OCI-LY7 (cell line): ENCODE results near the gene COPS3.

Experiments
- EZH2phosphoT487 ChIP-seq: fragments of 200-600 bp; sonication (generic); IDR thresholded peaks from 2 replicates; pipeline ENCODE4 v1.6.1; 2018; ENCODE audit warnings: low read depth, borderline replicate concordance, mild to moderate bottlenecking, mixed run types, antibody characterized with exemption, low read length, moderate library complexity, mixed read lengths
- TF ChIP-seq, protein P1 (sequence below): fragments of 200-600 bp; sonication (generic); conservative IDR thresholded peaks from 2 replicates; pipeline ENCODE4 v1.5.1; 2014; ENCODE audit warnings: mild to moderate bottlenecking, antibody characterized with exemption, low read length, moderate library complexity, mixed read lengths

DNA sequence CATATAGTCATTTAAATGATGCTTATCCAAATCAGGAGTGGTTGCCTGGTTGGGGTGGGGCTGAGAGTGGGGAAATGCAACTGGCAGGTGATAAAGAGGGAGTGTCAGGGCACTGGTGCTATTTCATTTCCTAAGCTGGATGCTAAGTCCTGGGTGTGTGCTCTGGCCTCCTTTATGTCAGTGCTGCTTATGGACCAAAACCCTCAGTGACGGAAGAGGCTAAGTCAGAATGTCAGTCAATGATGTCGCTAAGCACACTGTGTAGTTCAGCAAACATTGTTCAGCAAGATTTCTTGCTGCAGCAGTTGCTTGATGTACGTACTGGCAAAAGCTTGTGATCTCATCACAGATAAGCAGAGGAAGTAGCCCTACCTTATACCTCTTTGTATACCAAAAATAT is 27.6 kb downstream of the COPS3 start:
- TF ChIP-seq, protein P1, sequence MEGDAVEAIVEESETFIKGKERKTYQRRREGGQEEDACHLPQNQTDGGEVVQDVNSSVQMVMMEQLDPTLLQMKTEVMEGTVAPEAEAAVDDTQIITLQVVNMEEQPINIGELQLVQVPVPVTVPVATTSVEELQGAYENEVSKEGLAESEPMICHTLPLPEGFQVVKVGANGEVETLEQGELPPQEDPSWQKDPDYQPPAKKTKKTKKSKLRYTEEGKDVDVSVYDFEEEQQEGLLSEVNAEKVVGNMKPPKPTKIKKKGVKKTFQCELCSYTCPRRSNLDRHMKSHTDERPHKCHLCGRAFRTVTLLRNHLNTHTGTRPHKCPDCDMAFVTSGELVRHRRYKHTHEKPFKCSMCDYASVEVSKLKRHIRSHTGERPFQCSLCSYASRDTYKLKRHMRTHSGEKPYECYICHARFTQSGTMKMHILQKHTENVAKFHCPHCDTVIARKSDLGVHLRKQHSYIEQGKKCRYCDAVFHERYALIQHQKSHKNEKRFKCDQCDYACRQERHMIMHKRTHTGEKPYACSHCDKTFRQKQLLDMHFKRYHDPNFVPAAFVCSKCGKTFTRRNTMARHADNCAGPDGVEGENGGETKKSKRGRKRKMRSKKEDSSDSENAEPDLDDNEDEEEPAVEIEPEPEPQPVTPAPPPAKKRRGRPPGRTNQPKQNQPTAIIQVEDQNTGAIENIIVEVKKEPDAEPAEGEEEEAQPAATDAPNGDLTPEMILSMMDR, result no peak
- no peak for TF ChIP-seq EZH2phosphoT487
